GM18951 (cell line): Measurements from ENCODE around the gene NETO2.

Experiments
- POLR2A ChIP-seq: IDR thresholded peaks from 4 replicates; pipeline ENCODE4 v1.6.1; 2011; ENCODE audit warnings: mild to moderate bottlenecking; ENCODE audit not compliant: insufficient read length, insufficient read depth; ENCODE audit errors: extremely low read depth
- in situ Hi-C: fragments of 300-500 bp; cut with MboI; formaldehyde crosslinking; loops from one replicate; pipeline ENCODE4 v1.12.0; 2022; ENCODE audit warnings: low sequenced_read_pairs, mixed read lengths, inconsistent platforms; ENCODE audit not compliant: unreplicated experiment

Gene NETO2

DNA sequence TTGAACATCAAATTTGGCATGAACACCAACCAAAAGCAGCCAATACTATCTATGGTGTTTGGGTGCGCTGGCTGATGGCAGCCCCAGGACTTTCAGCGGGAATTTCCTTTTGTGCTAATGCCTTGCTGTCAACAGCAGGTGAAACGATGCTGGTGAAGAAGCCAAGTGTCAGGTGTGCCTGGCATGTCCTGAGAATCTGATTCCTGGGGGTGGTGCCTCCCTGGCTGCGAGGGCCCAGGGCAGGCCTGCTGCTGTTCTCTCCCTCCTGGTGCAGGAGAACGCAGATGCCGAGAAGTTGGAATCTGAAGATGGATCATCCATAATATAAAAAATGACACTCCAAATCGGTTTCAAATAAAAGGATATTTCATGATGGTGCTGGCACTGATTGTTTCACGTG lies 108.3 kb downstream of the NETO2 start:
- no peak for TF ChIP-seq POLR2A
- in situ Hi-C loops = no loop called here

DNA sequence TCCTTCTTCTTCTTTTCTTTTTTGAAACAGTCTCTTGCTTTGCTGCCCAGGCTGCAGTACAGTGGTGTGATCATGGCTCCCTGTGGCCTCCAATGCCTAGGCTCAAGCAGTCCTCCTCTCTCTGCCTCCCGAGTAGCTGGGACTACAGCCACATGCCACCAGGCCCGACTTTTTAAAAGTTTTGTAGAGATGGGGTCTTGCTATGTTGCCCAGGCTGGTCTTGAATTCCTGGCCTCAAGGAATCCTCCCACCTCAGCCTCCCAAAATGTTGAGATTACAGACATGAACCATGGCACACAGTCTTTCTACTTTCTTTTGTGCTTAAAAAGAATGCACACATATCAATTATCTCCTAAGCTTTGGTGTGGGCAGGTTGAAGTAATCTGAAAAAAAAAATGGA lies 109.3 kb downstream of the NETO2 start:
- TF ChIP-seq POLR2A = no peak
- in situ Hi-C loops = no loop called here

- no peak for TF ChIP-seq POLR2A
- in situ Hi-C loops = no loop called here
These were observed 110.6 kb downstream of the NETO2 start for GRCh38 chr16:47033176-47033575.

DNA sequence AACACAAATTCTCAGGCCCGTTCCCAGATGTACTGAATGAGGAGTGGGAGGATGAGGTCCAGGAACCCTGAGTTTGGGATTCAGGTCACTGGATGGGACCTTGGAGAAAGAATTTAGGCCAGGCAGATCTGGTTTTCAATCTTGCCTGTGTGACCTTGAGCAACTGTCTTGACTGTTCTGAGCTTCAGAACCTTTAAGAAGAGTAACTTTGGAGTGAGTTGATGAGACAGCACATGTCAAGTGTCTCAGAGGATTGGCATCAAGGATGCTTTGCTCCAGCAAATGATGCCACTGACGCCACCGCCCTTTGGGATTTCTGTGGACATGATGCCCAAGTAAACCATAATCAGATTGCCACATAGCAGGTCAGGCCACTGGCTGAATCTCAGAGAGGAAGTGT lies 114.0 kb downstream of the NETO2 start:
- in situ Hi-C loops = no loop called here

GRCh38 chr16:47028767-47029377 lies 114.9 kb downstream of the NETO2 start:
- no peak for TF ChIP-seq POLR2A
- in situ Hi-C loops = no loop called here

More for the DNA sequence above, 114.0 kb downstream of the NETO2 start:
- TF ChIP-seq POLR2A = no peak
